HG03558 (cell line): ENCODE measurements around the gene NKIRAS1.

Experiments used
- ATAC-seq: cut with Tn5 transposase; IDR thresholded peaks from one replicate; pipeline ENCODE4 v1.9.1; 2021; ENCODE audit warnings: moderate number of reproducible peaks; ENCODE audit not compliant: unreplicated experiment; ENCODE audit errors: extremely low read depth

Gene NKIRAS1

GRCh38 chr3:23916886-23917678 is at the start of gene NKIRAS1, which contains the start of gene RPL15:
Gene NKIRAS1 (minus strand): TSS chr3:23916990. CDS start chr3:23910904, 6,086 bp downstream.
Gene RPL15 (plus strand): TSS chr3:23917132. CDS start chr3:23917860, 728 bp downstream.
- peak; percentile 93 for ATAC-seq

- ATAC-seq = no peak
Measured at GRCh38 chr3:23966328-23966727, 49.5 kb upstream of the NKIRAS1 start.

GRCh38 chr3:23964537-23965235 is 47.9 kb upstream of the NKIRAS1 start:
- no peak for ATAC-seq

GRCh38 chr3:23961913-23962312 is 45.1 kb upstream of the NKIRAS1 start:
- no peak for ATAC-seq

GRCh38 chr3:23961066-23961465 is 44.3 kb upstream of the NKIRAS1 start:
- ATAC-seq = no peak

GRCh38 chr3:23960649-23961048 is 43.9 kb upstream of the NKIRAS1 start:
- ATAC-seq = no peak

- ATAC-seq = no peak
Measured at GRCh38 chr3:23959135-23959900, 42.5 kb upstream of the NKIRAS1 start.

GRCh38 chr3:23956701-23957100 is 39.9 kb upstream of the NKIRAS1 start:
- ATAC-seq = no peak

- ATAC-seq = no peak
Measured at GRCh38 chr3:23954144-23954543, 37.4 kb upstream of the NKIRAS1 start.

GRCh38 chr3:23953523-23953922 is 36.7 kb upstream of the NKIRAS1 start:
- ATAC-seq = no peak

- ATAC-seq = peak; percentile 27
Measured at GRCh38 chr3:23952646-23953045, 35.9 kb upstream of the NKIRAS1 start.

- peak; percentile 20 for ATAC-seq
Measured at GRCh38 chr3:23950293-23950692, 33.5 kb upstream of the NKIRAS1 start.

GRCh38 chr3:23949784-23950183 is 33.0 kb upstream of the NKIRAS1 start:
- ATAC-seq = peak; percentile 14

- no peak for ATAC-seq
Measured at GRCh38 chr3:23948761-23949160, 32.0 kb upstream of the NKIRAS1 start.

- peak; percentile 41 for ATAC-seq
Measured at GRCh38 chr3:23945913-23946687, 29.3 kb upstream of the NKIRAS1 start.

- ATAC-seq = no peak
Measured at GRCh38 chr3:23945663-23945912, 28.8 kb upstream of the NKIRAS1 start.

GRCh38 chr3:23944861-23945662 is 28.3 kb upstream of the NKIRAS1 start, which contains the start of gene NR1D2:
Gene NR1D2 (plus strand): TSS chr3:23945286. CDS start chr3:23945579, 293 bp downstream.
- ATAC-seq = peak; percentile 29

GRCh38 chr3:23944007-23944783 is 27.4 kb upstream of the NKIRAS1 start:
- no peak for ATAC-seq

GRCh38 chr3:23942546-23942945 is 25.8 kb upstream of the NKIRAS1 start:
- ATAC-seq = no peak
